Measurements from ENCODE around the gene PBX3.
A peak's percentile ranks its signal among the peaks of the same experiment; 100 is the strongest.

The PBX3 gene

GRCh38 chr9:125911861-125912644, 164.9 kb downstream of the PBX3 start:
- CTCF ChIA-PET: no interaction called here
- DNase-seq (ENCODE audit: extremely low spot score): no peak
- TF ChIP-seq HDGF (IDR thresholded peaks at IDR 0.05; ENCODE audit: borderline replicate concordance): no peak
- POLR2A ChIA-PET: no interaction called here

GRCh38 chr9:125912667-125913066, 165.5 kb downstream of the PBX3 start:
- TF ChIP-seq FOXM1 (IDR thresholded peaks at IDR 0.05; ENCODE audit: borderline replicate concordance) (no peak), ELF4 (IDR thresholded peaks at IDR 0.05) (no peak), TARDBP (IDR thresholded peaks at IDR 0.05) (no peak), PKNOX1 (IDR thresholded peaks at IDR 0.05) (no peak), BHLHE40 (IDR thresholded peaks at IDR 0.05; ENCODE audit: borderline replicate concordance) (no peak), SUZ12 (IDR thresholded peaks at IDR 0.05) (no peak)
- POLR2A ChIA-PET: no interaction called here
- CTCF ChIA-PET: no interaction called here
- no peak for DNase-seq (ENCODE audit: extremely low spot score)

- no peak for DNase-seq (ENCODE audit: extremely low spot score)
- CTCF ChIA-PET: no interaction called here
- TF ChIP-seq PKNOX1 (IDR thresholded peaks at IDR 0.05): peak; percentile 69
- no peak for TF ChIP-seq SP1 (IDR thresholded peaks at IDR 0.05)
- POLR2A ChIA-PET: no interaction called here
These were observed 166.4 kb downstream of the PBX3 start for GRCh38 chr9:125913551-125913950.

- POLR2A ChIA-PET: no interaction called here
- DNase-seq (ENCODE audit: extremely low spot score): no peak
These were observed 167.2 kb downstream of the PBX3 start for GRCh38 chr9:125914411-125914810.

GRCh38 chr9:125915606-125916005, 168.4 kb downstream of the PBX3 start:
- CTCF ChIA-PET: no interaction called here
- POLR2A ChIA-PET: no interaction called here
- DNase-seq (ENCODE audit: extremely low spot score): no peak
- TF ChIP-seq SUZ12 (IDR thresholded peaks at IDR 0.05) (no peak), FOXA1 (IDR thresholded peaks at IDR 0.05) (no peak), ARNT (IDR thresholded peaks at IDR 0.05) (no peak), CTBP1 (IDR thresholded peaks at IDR 0.05; ENCODE audit: borderline replicate concordance) (no peak), LEF1 (IDR thresholded peaks at IDR 0.05; ENCODE audit: borderline replicate concordance) (no peak), FOXM1 (IDR thresholded peaks at IDR 0.05; ENCODE audit: borderline replicate concordance) (no peak), PKNOX1 (IDR thresholded peaks at IDR 0.05) (no peak), NFRKB (IDR thresholded peaks at IDR 0.05) (no peak)

More at GRCh38 chr9:125914411-125914810, 167.2 kb downstream of the PBX3 start:
- CTCF ChIA-PET: no interaction called here
- TF ChIP-seq ZNF384 (IDR thresholded peaks at IDR 0.05) (no peak), BHLHE40 (IDR thresholded peaks at IDR 0.05; ENCODE audit: borderline replicate concordance) (no peak), TARDBP (IDR thresholded peaks at IDR 0.05) (no peak), LEF1 (IDR thresholded peaks at IDR 0.05; ENCODE audit: borderline replicate concordance) (no peak), FOXA1 (IDR thresholded peaks at IDR 0.05) (no peak), FOXK2 (IDR thresholded peaks at IDR 0.05) (no peak), ARNT (IDR thresholded peaks at IDR 0.05) (no peak), SP1 (IDR thresholded peaks at IDR 0.05) (no peak), NFRKB (IDR thresholded peaks at IDR 0.05) (no peak), ELF4 (IDR thresholded peaks at IDR 0.05) (no peak), CTBP1 (IDR thresholded peaks at IDR 0.05; ENCODE audit: borderline replicate concordance) (no peak), L3MBTL2 (conservative IDR thresholded peaks at IDR 0.05) (no peak), FOXM1 (IDR thresholded peaks at IDR 0.05; ENCODE audit: borderline replicate concordance) (no peak), SUZ12 (IDR thresholded peaks at IDR 0.05) (no peak), PKNOX1 (IDR thresholded peaks at IDR 0.05) (no peak), HDGF (IDR thresholded peaks at IDR 0.05; ENCODE audit: borderline replicate concordance) (no peak)

- DNase-seq (ENCODE audit: extremely low spot score): no peak
- ChIA-PET POLR2A (no interaction called here), CTCF (no interaction called here)
- TF ChIP-seq ZNF384 (IDR thresholded peaks at IDR 0.05) (no peak), PKNOX1 (IDR thresholded peaks at IDR 0.05) (peak; percentile 26; the same call in 1 of the 2 replicates), L3MBTL2 (conservative IDR thresholded peaks at IDR 0.05) (no peak), CTBP1 (IDR thresholded peaks at IDR 0.05; ENCODE audit: borderline replicate concordance) (no peak)
These were observed 172.4 kb downstream of the PBX3 start for GRCh38 chr9:125919565-125919964.
